ENCODE measurements around the gene BCHE.

DNA sequence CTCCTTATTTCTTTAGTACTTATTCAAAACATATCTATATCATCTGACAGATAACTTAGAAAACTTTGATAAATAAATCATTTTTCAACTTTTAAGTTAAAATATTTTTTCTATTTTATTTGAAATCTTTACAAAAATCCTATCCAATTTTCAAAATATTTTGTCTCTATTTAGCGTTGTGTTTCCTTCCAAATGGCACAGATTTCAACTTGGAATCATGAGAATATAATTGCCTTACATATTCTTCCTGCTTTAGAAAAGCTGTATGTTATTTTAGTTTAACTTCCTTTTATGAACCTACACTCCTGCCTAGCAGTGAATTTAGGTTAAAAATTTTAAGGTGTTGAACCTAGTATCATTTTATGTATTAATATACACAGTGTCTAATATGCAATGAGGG, 38.2 kb downstream of the BCHE start:
- TF ChIP-seq, protein P1, sequence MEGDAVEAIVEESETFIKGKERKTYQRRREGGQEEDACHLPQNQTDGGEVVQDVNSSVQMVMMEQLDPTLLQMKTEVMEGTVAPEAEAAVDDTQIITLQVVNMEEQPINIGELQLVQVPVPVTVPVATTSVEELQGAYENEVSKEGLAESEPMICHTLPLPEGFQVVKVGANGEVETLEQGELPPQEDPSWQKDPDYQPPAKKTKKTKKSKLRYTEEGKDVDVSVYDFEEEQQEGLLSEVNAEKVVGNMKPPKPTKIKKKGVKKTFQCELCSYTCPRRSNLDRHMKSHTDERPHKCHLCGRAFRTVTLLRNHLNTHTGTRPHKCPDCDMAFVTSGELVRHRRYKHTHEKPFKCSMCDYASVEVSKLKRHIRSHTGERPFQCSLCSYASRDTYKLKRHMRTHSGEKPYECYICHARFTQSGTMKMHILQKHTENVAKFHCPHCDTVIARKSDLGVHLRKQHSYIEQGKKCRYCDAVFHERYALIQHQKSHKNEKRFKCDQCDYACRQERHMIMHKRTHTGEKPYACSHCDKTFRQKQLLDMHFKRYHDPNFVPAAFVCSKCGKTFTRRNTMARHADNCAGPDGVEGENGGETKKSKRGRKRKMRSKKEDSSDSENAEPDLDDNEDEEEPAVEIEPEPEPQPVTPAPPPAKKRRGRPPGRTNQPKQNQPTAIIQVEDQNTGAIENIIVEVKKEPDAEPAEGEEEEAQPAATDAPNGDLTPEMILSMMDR (IDR thresholded peaks at IDR 0.05; ENCODE audit: low read depth, low read length) = no peak
- TF ChIP-seq POLR2A (IDR thresholded peaks at IDR 0.05; ENCODE audit: extremely low read depth, insufficient read length) = no peak
- TF ChIP-seq, protein P2, sequence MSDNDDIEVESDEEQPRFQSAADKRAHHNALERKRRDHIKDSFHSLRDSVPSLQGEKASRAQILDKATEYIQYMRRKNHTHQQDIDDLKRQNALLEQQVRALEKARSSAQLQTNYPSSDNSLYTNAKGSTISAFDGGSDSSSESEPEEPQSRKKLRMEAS (IDR thresholded peaks at IDR 0.05; ENCODE audit: low read depth, low read length) = no peak
- no peak for TF ChIP-seq MYC (IDR thresholded peaks at IDR 0.05; ENCODE audit: low read depth, low read length)

Measured in NB4 (cell line).